Peyer's patch (tissue), 4 donors: ENCODE data around the gene RPS8. TPM values are rescaled to one million over a fixed set of nuclear protein-coding genes. Genes with fewer than 3 reads are reported as not detected.
A peak's percentile ranks its signal among the peaks of the same experiment; 100 is the strongest.
"Not testable (repeated sequence)": the region's sequence is repeated elsewhere in the genome, so short reads cannot be mapped to it uniquely, and the experiment has no call there.

Source experiments
- DNase-seq, 3 donors: peaks; one replicate each; pipeline ENCODE4 v3.0.0-alpha.2; 2017 to 2019
- H3K27ac ChIP-seq, 4 donors: fragments of 200-600 bp; sonication (generic); one replicate each; pipeline ENCODE4 v1.5.1; 2016 to 2019
- H3K27me3 ChIP-seq, 2 donors: fragments of 200-600 bp; sonication (generic); one replicate each; pipeline ENCODE4 v1.5.1; 2019
- H3K36me3 ChIP-seq, 3 donors: fragments of 200-600 bp; sonication (generic); one replicate each; pipeline ENCODE4 v1.5.1; 2016 to 2019
- H3K4me1 ChIP-seq, 4 donors: fragments of 200-600 bp; sonication (generic); one replicate each; pipeline ENCODE4 v1.5.1; 2016 to 2019
- H3K4me3 ChIP-seq, 4 donors: fragments of 200-600 bp; sonication (generic); 1 replicate in 3 of 4; 2 replicates in 1 of 4; pipeline ENCODE4 v1.5.1; 2016 to 2019; ENCODE audit warnings: mild to moderate bottlenecking in 1 of 4
- H3K9me3 ChIP-seq, 4 donors: fragments of 200-600 bp; sonication (generic); one replicate each; pipeline ENCODE4 v1.5.1; 2016 to 2019; ENCODE audit warnings: mild to moderate bottlenecking in 1 of 4
- CTCF ChIP-seq, 6 experiments: fragments of 450-650 bp in 4 of 6; fragments of 200-600 bp in 2 of 6; sonication (generic) in 1 of 6; IDR thresholded peaks; one replicate each; pipeline ENCODE4 v1.5.1; 2017 to 2019; ENCODE audit warnings: antibody characterized with exemption in 6 of 6, mild to moderate bottlenecking in 3 of 6, moderate library complexity in 1 of 6
- POLR2A ChIP-seq, 2 donors: fragments of 450-650 bp; IDR thresholded peaks; one replicate each; pipeline ENCODE4 v1.5.1; 2017; ENCODE audit warnings: antibody characterized with exemption in 2 of 2, mild to moderate bottlenecking in 2 of 2, moderate library complexity in 2 of 2
- total RNA-seq, 4 donors: library from RNA; depleted of rRNA; stranded (reverse); fragments of >200 nt; gene quantifications; one replicate each; pipeline ENCODE4 v1.1.0, GENCODE V29; 2016

The RPS8 gene
- total RNA-seq, 4 donors from 2014 or later, result 456 to 1,875 (median 819) TPM

- Histone ChIP-seq H3K27ac (no peak overlapping the region), H3K27me3 (no peaks in the 10 kb centered on the region), H3K9me3 (no peaks in the 10 kb centered on the region), H3K36me3 (no peaks in the 10 kb centered on the region), H3K4me3 (no peak overlapping the region), H3K4me1 (peaks cover 0 to 9% (median 1%) of the 10 kb centered on the region in 4 donors)
- DNase-seq, result no peak
- TF ChIP-seq POLR2A (IDR thresholded peaks at IDR 0.05) (no peak), CTCF (IDR thresholded peaks at IDR 0.05) (no peak)
Observed at GRCh38 chr1:44760876-44761275, 14.5 kb upstream of the RPS8 start.

GRCh38 chr1:44766421-44766820, 8.9 kb upstream of the RPS8 start:
- DNase-seq, H3K4me1 ChIP-seq, H3K27me3 ChIP-seq, H3K9me3 ChIP-seq, H3K27ac ChIP-seq, H3K4me3 ChIP-seq, H3K36me3 ChIP-seq: not testable (repeated sequence)

GRCh38 chr1:44775930-44776729, 790 bp downstream of the RPS8 start:
- peak overlapping the region; percentile 93 to 98 (median 96) for H3K27ac ChIP-seq
- H3K9me3 ChIP-seq, result no peaks in the 10 kb centered on the region
- H3K4me1 ChIP-seq, result peaks cover 0 to 25% (median 0%) of the 10 kb centered on the region in 4 donors
- no peaks in the 10 kb centered on the region for H3K27me3 ChIP-seq
- no peak for TF ChIP-seq CTCF (IDR thresholded peaks at IDR 0.05)
- no peak for TF ChIP-seq POLR2A (IDR thresholded peaks at IDR 0.05)
- peaks cover 0 to 38% (median 0%) of the 10 kb centered on the region in 3 donors for H3K36me3 ChIP-seq
- DNase-seq, result peak; percentile 61 to 71 (median 70)
- peak overlapping the region; percentile 78 to 96 (median 84) for H3K4me3 ChIP-seq

- Histone ChIP-seq H3K27ac (peak overlapping the region; percentile 93 to 98 (median 96)), H3K36me3 (peaks cover 0 to 42% (median 0%) of the 10 kb centered on the region in 3 donors), H3K27me3 (no peaks in the 10 kb centered on the region), H3K4me3 (peak overlapping the region; percentile 78 to 96 (median 84)), H3K4me1 (peaks cover 0 to 25% (median 0%) of the 10 kb centered on the region in 4 donors), H3K9me3 (no peaks in the 10 kb centered on the region)
- no peak for TF ChIP-seq POLR2A (IDR thresholded peaks at IDR 0.05)
- no peak for TF ChIP-seq CTCF (IDR thresholded peaks at IDR 0.05)
- DNase-seq, result no peak
Observed at GRCh38 chr1:44776730-44777068, 1.4 kb downstream of the RPS8 start.

- Histone ChIP-seq H3K27me3 (no peaks in the 10 kb centered on the region), H3K9me3 (no peaks in the 10 kb centered on the region), H3K4me1 (peaks cover 0 to 25% (median 0%) of the 10 kb centered on the region in 4 donors), H3K27ac (peak overlapping the region in 1 of 4 donors; percentile 21), H3K36me3 (peaks cover 0 to 42% (median 0%) of the 10 kb centered on the region in 3 donors), H3K4me3 (peak overlapping the region in 1 of 4 donors; percentile 96)
- DNase-seq, result no peak
- TF ChIP-seq CTCF (IDR thresholded peaks at IDR 0.05) (no peak), POLR2A (IDR thresholded peaks at IDR 0.05) (no peak)
Observed at GRCh38 chr1:44777547-44777946, 2.2 kb downstream of the RPS8 start.

- Histone ChIP-seq H3K27ac (no peak overlapping the region), H3K36me3 (peaks cover 0 to 42% (median 0%) of the 10 kb centered on the region in 3 donors), H3K27me3 (no peaks in the 10 kb centered on the region), H3K9me3 (no peaks in the 10 kb centered on the region), H3K4me3 (no peak overlapping the region), H3K4me1 (peaks cover 0 to 25% (median 0%) of the 10 kb centered on the region in 4 donors)
- DNase-seq, result no peak
- TF ChIP-seq CTCF (IDR thresholded peaks at IDR 0.05) (no peak), POLR2A (IDR thresholded peaks at IDR 0.05) (no peak)
Observed at GRCh38 chr1:44777969-44778635, 2.8 kb downstream of the RPS8 start.
